HCT116 (cell line): ENCODE results near the gene PPP1R14C. TPM values are rescaled to one million over a fixed set of nuclear protein-coding genes. Genes with fewer than 3 reads are reported as not detected.
A peak's percentile ranks its signal among the peaks of the same experiment; 100 is the strongest.

Experiments used
- ATAC-seq: fragments of 200-7000 bp; cut with Tn5 transposase; 2 replicates; pipeline ENCODE4 v1.9.1; 2020; ENCODE audit warnings: mild to moderate bottlenecking, moderate library complexity
- BruUV-seq: library from RNA; stranded (reverse); fragments of 400-500 nt; replicated peaks from 2 replicates; lab custom pipeline; 2021; lab: Mats Ljungman, UMichigan
- CTCF ChIA-PET: fragments of 300-600 bp; sonication (Branson Sonifier 250); formaldehyde crosslinking; loops from one replicate; lab custom pipeline; 2021; ENCODE audit warnings: antibody characterized with exemption; lab: Charles Lee
- POLR2A ChIA-PET: fragments of 300-600, 350-600 bp; sonication (Branson Sonifier 250); formaldehyde crosslinking; loops from one replicate; lab custom pipeline; 2021; ENCODE audit warnings: antibody characterized with exemption; lab: Charles Lee
- RAD21 ChIA-PET, 2 experiments: fragments of 300-600 bp; sonication (Branson Sonifier 250); formaldehyde crosslinking; loops; one replicate each; lab custom pipeline; 2023; ENCODE audit warnings: low total read pairs in 2 of 2; ENCODE audit not compliant: uncharacterized antibody in 2 of 2, unreplicated experiment in 2 of 2, low non-redundant PET in 1 of 2; lab: Charles Lee
- DNase-seq: peaks from one replicate; pipeline ENCODE4 v3.0.0-alpha.2; 2010; ENCODE audit warnings: low read depth, low spot score
- H2AFZ ChIP-seq: fragments of 200-600 bp; shearing (Covaris generic), sonication (generic); 2 replicates; pipeline ENCODE4 v1.6.1; 2017; ENCODE audit warnings: low read depth, mixed run types, mixed read lengths, antibody characterized with exemption, low read length; ENCODE audit not compliant: poor library complexity, severe bottlenecking
- H3K27ac ChIP-seq: 2 replicates; pipeline ENCODE4 v1.5.1; 2012; ENCODE audit warnings: low read depth, low read length
- H3K27me3 ChIP-seq: fragments of 200-600 bp; sonication (generic); 2 replicates; pipeline ENCODE4 v1.6.1; 2016; ENCODE audit warnings: mixed run types, low read length, mixed read lengths; ENCODE audit not compliant: insufficient read depth
- H3K36me3 ChIP-seq, 2 experiments: fragments of 200-500 bp in 1 of 2; fragments of 200-600 bp in 1 of 2; sonication (Bioruptor generic) in 1 of 2; sonication (generic) in 1 of 2; 2 replicates each; pipeline versions ENCODE4 v1.5.1 to v1.6.1; 2014 to 2016; ENCODE audit warnings: low read length in 2 of 2, inconsistent platforms in 1 of 2, mixed read lengths in 1 of 2, mixed run types in 1 of 2; ENCODE audit not compliant: insufficient read depth in 2 of 2, control insufficient read depth in 1 of 2
- H3K4me1 ChIP-seq, 2 experiments: fragments of 200-600 bp in 1 of 2; sonication (generic) in 1 of 2; 2 replicates each; pipeline versions ENCODE4 v1.5.1 to v1.6.1; 2012 to 2017; ENCODE audit warnings: low read length in 2 of 2, inconsistent platforms in 1 of 2, mild to moderate bottlenecking in 1 of 2, mixed read lengths in 1 of 2, mixed run types in 1 of 2, moderate library complexity in 1 of 2; ENCODE audit not compliant: insufficient read depth in 2 of 2, control insufficient read depth in 1 of 2
- H3K4me2 ChIP-seq: fragments of 200-600 bp; sonication (generic); 2 replicates; pipeline ENCODE4 v1.6.1; 2017; ENCODE audit warnings: mixed run types, low read length, mixed read lengths
- H3K4me3 ChIP-seq, 2 experiments: fragments of 200-600 bp in 1 of 2; sonication (generic) in 1 of 2; replicated peaks in 1 of 2; 2 replicates each; pipeline ENCODE4 v1.5.1; 2011 to 2016; ENCODE audit warnings: low read length in 2 of 2, control low read depth in 1 of 2, low read depth in 1 of 2, mild to moderate bottlenecking in 1 of 2, mixed read lengths in 1 of 2, mixed run types in 1 of 2
- H3K79me2 ChIP-seq: fragments of 200-600 bp; sonication (generic); 2 replicates; pipeline ENCODE4 v1.6.1; 2017; ENCODE audit warnings: mild to moderate bottlenecking, mixed run types, low read length, moderate library complexity, mixed read lengths; ENCODE audit not compliant: insufficient read depth
- H3K9ac ChIP-seq: fragments of 200-600 bp; sonication (generic); 2 replicates; pipeline ENCODE4 v1.6.1; 2016; ENCODE audit warnings: low read length, mixed read lengths
- H3K9me2 ChIP-seq: fragments of 200-600 bp; sonication (generic), shearing (Covaris generic); 2 replicates; pipeline ENCODE4 v1.6.1; 2017; ENCODE audit warnings: mixed run types, mild to moderate bottlenecking, moderate library complexity; ENCODE audit not compliant: insufficient read depth
- H3K9me3 ChIP-seq, 2 experiments: fragments of 200-500 bp in 1 of 2; fragments of 200-600 bp in 1 of 2; sonication (Bioruptor generic) in 1 of 2; sonication (generic) in 1 of 2; 2 replicates each; pipeline ENCODE4 v1.6.1; 2014 to 2017; ENCODE audit warnings: low read length in 2 of 2, mixed read lengths in 2 of 2, inconsistent platforms in 1 of 2, low read depth in 1 of 2, mild to moderate bottlenecking in 1 of 2, mixed run types in 1 of 2, moderate library complexity in 1 of 2; ENCODE audit not compliant: control insufficient read depth in 1 of 2, insufficient read depth in 1 of 2
- H4K20me1 ChIP-seq: fragments of 200-600 bp; sonication (generic), shearing (Covaris generic); 2 replicates; pipeline ENCODE4 v1.6.1; 2017; ENCODE audit warnings: mixed run types, mild to moderate bottlenecking, moderate library complexity; ENCODE audit not compliant: insufficient read depth
- CEBPB ChIP-seq: IDR thresholded peaks from 2 replicates; pipeline ENCODE4 v1.6.1; 2012; ENCODE audit warnings: low read depth
- JUND ChIP-seq: IDR thresholded peaks from 2 replicates; pipeline ENCODE4 v1.6.1; 2012
- POLR2A ChIP-seq: IDR thresholded peaks from 2 replicates; pipeline ENCODE4 v1.7.0; 2011; ENCODE audit warnings: borderline replicate concordance; ENCODE audit not compliant: insufficient read depth, insufficient read length; ENCODE audit errors: extremely low read depth
- POLR2AphosphoS5 ChIP-seq: IDR thresholded peaks from 2 replicates; pipeline ENCODE4 v1.6.1; 2011; ENCODE audit warnings: mild to moderate bottlenecking, low read depth, low read length, moderate library complexity
- SRF ChIP-seq: IDR thresholded peaks from 2 replicates; pipeline ENCODE4 v1.6.1; 2012; ENCODE audit warnings: low read depth
- ZFX ChIP-seq: fragments of 450-650 bp; IDR thresholded peaks from 2 replicates; pipeline ENCODE4 v1.6.1; 2017
- intact Hi-C: fragments of 100-400 bp; cut with micrococcal nuclease; formaldehyde crosslinking; loops from 2 replicates; pipeline ENCODE4 v1.10.0; 2022
- total RNA-seq: library from RNA; stranded (reverse); gene quantifications from one replicate; pipeline ENCODE4 v1.2.1, GENCODE V29; 2021; ENCODE audit not compliant: unreplicated experiment

PPP1R14C gene
- total RNA-seq, 1 experiment from 2014 or later: 7.8 TPM

GRCh38 chr6:150207931-150208570 is 65.2 kb downstream of the PPP1R14C start:
- no peaks in the 10 kb centered on the region for H3K79me2 ChIP-seq
- no peak for DNase-seq

DNA sequence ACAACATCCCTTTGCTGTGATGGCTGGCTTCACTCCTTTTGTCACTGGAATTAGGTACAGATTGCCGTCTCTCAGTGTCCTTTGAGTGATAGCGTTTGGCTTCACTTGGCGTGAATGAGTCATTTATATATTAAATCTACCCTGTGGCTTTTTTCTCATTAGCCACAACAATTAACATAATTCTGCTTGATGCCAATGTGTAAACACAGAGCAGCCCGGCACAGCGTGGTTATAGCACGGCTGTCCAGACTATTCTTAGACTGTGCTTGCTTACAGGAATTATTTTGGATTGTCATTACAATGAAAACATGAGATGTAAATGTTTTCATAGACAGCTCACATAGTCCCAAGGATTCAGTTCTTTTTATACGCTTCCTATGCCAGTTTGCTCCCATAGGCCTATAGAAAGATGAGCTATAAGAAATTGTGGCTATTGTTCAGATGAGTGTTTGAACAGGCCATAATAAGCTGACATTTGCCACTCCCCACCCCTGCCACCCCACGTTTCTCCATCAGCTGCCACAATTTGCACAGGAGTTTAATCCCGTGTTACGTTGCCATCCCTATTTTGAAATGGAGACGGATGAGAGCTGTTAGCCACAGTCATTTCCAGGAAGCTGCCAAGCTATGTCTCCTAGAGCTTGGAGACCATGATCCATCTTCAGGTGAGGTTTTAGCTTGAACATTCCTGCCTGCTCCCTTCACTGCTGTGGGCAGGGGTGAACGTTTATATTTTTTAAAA is 65.9 kb downstream of the PPP1R14C start:
- Histone ChIP-seq H2AFZ (no peak overlapping the region), H3K9ac (no peak overlapping the region), H3K4me3 (no peak overlapping the region), H4K20me1 (no peaks in the 10 kb centered on the region), H3K9me2 (no peaks in the 10 kb centered on the region), H3K36me3 (no peaks in the 10 kb centered on the region), H3K27me3 (no peaks in the 10 kb centered on the region), H3K79me2 (no peaks in the 10 kb centered on the region), H3K27ac (no peak overlapping the region), H3K4me2 (no peak overlapping the region), H3K4me1 (peaks cover 0 to 12% of the 10 kb centered on the region in 2 experiments; a peak in 2 of 4 replicates), H3K9me3 (no peaks in the 10 kb centered on the region)
- intact Hi-C loops: no loop called here
- DNase-seq (no peak), ATAC-seq (no peak)
- CTCF ChIA-PET: no interaction called here
- TF ChIP-seq ZFX (no peak), POLR2A (no peak), CEBPB (no peak)
- no TSS peak for BruUV-seq
- POLR2A ChIA-PET: no interaction called here
- RAD21 ChIA-PET: no interaction called here

More at GRCh38 chr6:150207931-150208570, 65.2 kb downstream of the PPP1R14C start:
- peaks cover under 1 to 16% of the 10 kb centered on the region in 2 experiments; a peak in 3 of 4 replicates for H3K4me1 ChIP-seq
- no peak overlapping the region for H3K4me3 ChIP-seq
- intact Hi-C loops: no loop called here
- POLR2A ChIA-PET: no interaction called here
- H3K36me3 ChIP-seq: no peaks in the 10 kb centered on the region
- no peaks in the 10 kb centered on the region for H3K9me3 ChIP-seq
- RAD21 ChIA-PET: no interaction called here
- H3K27ac ChIP-seq: no peak overlapping the region
- CTCF ChIA-PET: no interaction called here
- no peak for ATAC-seq
- TF ChIP-seq JUND (no peak), POLR2AphosphoS5 (no peak), SRF (no peak)
- no peaks in the 10 kb centered on the region for H3K9me2 ChIP-seq
- no peaks in the 10 kb centered on the region for H3K27me3 ChIP-seq
- peak overlapping the region; percentile 2; the same call in 1 of the 2 replicates for H3K4me2 ChIP-seq
- no peak overlapping the region for H3K9ac ChIP-seq
- no peak overlapping the region for H2AFZ ChIP-seq
- BruUV-seq: no TSS peak
- no peaks in the 10 kb centered on the region for H4K20me1 ChIP-seq
